Transverse colon (tissue), 4 donors: ENCODE measurements around the gene CCR2.
"Not testable (repeated sequence)": the region's sequence is repeated elsewhere in the genome, so short reads cannot be mapped to it uniquely, and the experiment has no call there.

Source experiments
- EP300 ChIP-seq: sonication (generic); formaldehyde crosslinking; IDR thresholded peaks from one replicate; pipeline ENCODE4 v1.6.1; 2017; ENCODE audit warnings: antibody characterized with exemption, low read depth
- POLR2A ChIP-seq: fragments of 450-650 bp; IDR thresholded peaks from one replicate; pipeline ENCODE4 v1.6.1; 2016; ENCODE audit warnings: antibody characterized with exemption, mild to moderate bottlenecking, moderate library complexity
- POLR2AphosphoS5 ChIP-seq, 3 donors: sonication (generic); formaldehyde crosslinking; IDR thresholded peaks; one replicate each; pipeline ENCODE4 v1.6.1; 2016; ENCODE audit warnings: antibody characterized with exemption in 3 of 3
- TF ChIP-seq, protein P1 (sequence below), 5 experiments: fragments of 200-600 bp in 3 of 5; fragments of 450-650 bp in 2 of 5; sonication (generic) in 3 of 5; IDR thresholded peaks; 1 replicate in 2 of 5; 2 replicates in 3 of 5; pipeline ENCODE4 v1.5.1; 2016 to 2017; ENCODE audit warnings: antibody characterized with exemption in 5 of 5, inconsistent platforms in 3 of 5, mild to moderate bottlenecking in 2 of 5, moderate library complexity in 1 of 5

GRCh38 chr3:46330676-46331075 is 23.2 kb upstream of the CCR2 start:
- TF ChIP-seq EP300; POLR2A; POLR2AphosphoS5 (IDR thresholded peaks at IDR 0.05): not testable (repeated sequence)
- TF ChIP-seq, protein P1, sequence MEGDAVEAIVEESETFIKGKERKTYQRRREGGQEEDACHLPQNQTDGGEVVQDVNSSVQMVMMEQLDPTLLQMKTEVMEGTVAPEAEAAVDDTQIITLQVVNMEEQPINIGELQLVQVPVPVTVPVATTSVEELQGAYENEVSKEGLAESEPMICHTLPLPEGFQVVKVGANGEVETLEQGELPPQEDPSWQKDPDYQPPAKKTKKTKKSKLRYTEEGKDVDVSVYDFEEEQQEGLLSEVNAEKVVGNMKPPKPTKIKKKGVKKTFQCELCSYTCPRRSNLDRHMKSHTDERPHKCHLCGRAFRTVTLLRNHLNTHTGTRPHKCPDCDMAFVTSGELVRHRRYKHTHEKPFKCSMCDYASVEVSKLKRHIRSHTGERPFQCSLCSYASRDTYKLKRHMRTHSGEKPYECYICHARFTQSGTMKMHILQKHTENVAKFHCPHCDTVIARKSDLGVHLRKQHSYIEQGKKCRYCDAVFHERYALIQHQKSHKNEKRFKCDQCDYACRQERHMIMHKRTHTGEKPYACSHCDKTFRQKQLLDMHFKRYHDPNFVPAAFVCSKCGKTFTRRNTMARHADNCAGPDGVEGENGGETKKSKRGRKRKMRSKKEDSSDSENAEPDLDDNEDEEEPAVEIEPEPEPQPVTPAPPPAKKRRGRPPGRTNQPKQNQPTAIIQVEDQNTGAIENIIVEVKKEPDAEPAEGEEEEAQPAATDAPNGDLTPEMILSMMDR (IDR thresholded peaks at IDR 0.05): not testable (repeated sequence)
